SU-DHL-6 (cell line): ENCODE measurements around the gene MEIS2.

ENCODE experiments used
- H2AFZ ChIP-seq: fragments of 200-600 bp; sonication (generic); 2 replicates; pipeline ENCODE4 v1.6.1; 2014; ENCODE audit warnings: low read depth, mild to moderate bottlenecking, moderate library complexity, mixed read lengths, antibody characterized with exemption, low read length; ENCODE audit not compliant: severe bottlenecking
- H3F3A ChIP-seq: fragments of 200-600 bp; shearing (Covaris generic); 2 replicates; pipeline ENCODE4 v1.6.0; 2016; ENCODE audit warnings: antibody characterized with exemption, mild to moderate bottlenecking; ENCODE audit not compliant: insufficient read depth
- H3K27ac ChIP-seq: fragments of 200-600 bp; sonication (generic); 2 replicates; pipeline ENCODE4 v1.5.1; 2016; ENCODE audit warnings: low read depth, mild to moderate bottlenecking, low read length, moderate library complexity, mixed read lengths
- H3K27me3 ChIP-seq: fragments of 200-600 bp; sonication (generic), shearing (Covaris generic); 2 replicates; pipeline ENCODE4 v1.6.0; 2014; ENCODE audit warnings: mild to moderate bottlenecking, low read length
- H3K36me3 ChIP-seq: fragments of 200-600 bp; sonication (generic); 2 replicates; pipeline ENCODE4 v1.6.1; 2014; ENCODE audit warnings: mild to moderate bottlenecking, low read length, mixed read lengths
- H3K4me2 ChIP-seq: fragments of 300-600, 200-600 bp; shearing (Covaris generic), sonication (generic); 2 replicates; pipeline ENCODE4 v1.6.0; 2014; ENCODE audit warnings: low read length, low read depth, mild to moderate bottlenecking; ENCODE audit not compliant: poor library complexity, severe bottlenecking
- H3K4me3 ChIP-seq: fragments of 200-600 bp; sonication (generic); 2 replicates; pipeline ENCODE4 v1.5.1; 2014; ENCODE audit warnings: antibody characterized with exemption, low read length, mild to moderate bottlenecking, mixed read lengths; ENCODE audit not compliant: insufficient read depth, poor library complexity, severe bottlenecking
- H3K79me2 ChIP-seq: fragments of 200-600 bp; sonication (generic); 2 replicates; pipeline ENCODE4 v1.6.1; 2014; ENCODE audit warnings: mild to moderate bottlenecking, low read length, moderate library complexity; ENCODE audit not compliant: insufficient read depth
- H3K9ac ChIP-seq: fragments of 200-600 bp; sonication (generic); 2 replicates; pipeline ENCODE4 v1.7.0; 2014; ENCODE audit warnings: mild to moderate bottlenecking, low read length
- H3K9me2 ChIP-seq: fragments of 200-600 bp; sonication (generic); replicated peaks from 2 replicates; pipeline ENCODE4 v1.6.1; 2014; ENCODE audit warnings: low read length; ENCODE audit not compliant: insufficient read depth
- H3K9me3 ChIP-seq: fragments of 200-600 bp; sonication (generic); 2 replicates; pipeline ENCODE4 v1.6.1; 2014; ENCODE audit warnings: low read length, mixed read lengths; ENCODE audit not compliant: insufficient read depth
- H4K20me1 ChIP-seq: fragments of 200-600 bp; sonication (generic); 2 replicates; pipeline ENCODE4 v1.6.1; 2014; ENCODE audit warnings: low read depth, mild to moderate bottlenecking, antibody characterized with exemption, low read length, moderate library complexity, mixed read lengths
- CTCF ChIP-seq: fragments of 200-600 bp; sonication (generic); IDR thresholded peaks from one replicate; pipeline ENCODE4 v1.5.1; 2017; ENCODE audit warnings: antibody characterized with exemption, mild to moderate bottlenecking, low read length, moderate library complexity; ENCODE audit not compliant: insufficient read depth, poor library complexity, severe bottlenecking
- EZH2phosphoT487 ChIP-seq: fragments of 200-600 bp; sonication (generic), shearing (Covaris generic); conservative IDR thresholded peaks from 2 replicates; pipeline ENCODE4 v1.6.1; 2018; ENCODE audit warnings: mild to moderate bottlenecking, antibody characterized with exemption, low read length, moderate library complexity, mixed read lengths

The MEIS2 gene

GRCh38 chr15:37105889-37106288 is 5.5 kb upstream of the MEIS2 start:
- Histone ChIP-seq H3K9me2 (no peaks in the 10 kb centered on the region), H4K20me1 (no peaks in the 10 kb centered on the region), H3K27me3 (no peaks in the 10 kb centered on the region), H3K9ac (no peak overlapping the region), H2AFZ (no peak overlapping the region), H3K27ac (no peak overlapping the region), H3K4me3 (no peak overlapping the region), H3K9me3 (no peaks in the 10 kb centered on the region), H3K36me3 (no peaks in the 10 kb centered on the region), H3K79me2 (peaks cover 6% of the 10 kb centered on the region; the same call in 1 of the 2 replicates), H3K4me2 (peak overlapping the region; percentile 13), H3F3A (peaks cover 13% of the 10 kb centered on the region)
- TF ChIP-seq EZH2phosphoT487 (no peak), CTCF (no peak)

- H3K27me3 ChIP-seq: no peaks in the 10 kb centered on the region
- TF ChIP-seq EZH2phosphoT487 (no peak), CTCF (no peak)
- no peaks in the 10 kb centered on the region for H3K9me3 ChIP-seq
- peaks cover 19% of the 10 kb centered on the region for H3F3A ChIP-seq
- H3K4me2 ChIP-seq: no peak overlapping the region
- H3K9ac ChIP-seq: no peak overlapping the region
- H3K4me3 ChIP-seq: no peak overlapping the region
- no peaks in the 10 kb centered on the region for H4K20me1 ChIP-seq
- H3K79me2 ChIP-seq: peaks cover 6% of the 10 kb centered on the region; the same call in 1 of the 2 replicates
- no peak overlapping the region for H3K27ac ChIP-seq
- no peaks in the 10 kb centered on the region for H3K36me3 ChIP-seq
- H3K9me2 ChIP-seq: no peaks in the 10 kb centered on the region
- no peak overlapping the region for H2AFZ ChIP-seq
Measured at GRCh38 chr15:37105029-37105428, 4.7 kb upstream of the MEIS2 start.

- H3K36me3 ChIP-seq: no peaks in the 10 kb centered on the region
- peaks cover 9% of the 10 kb centered on the region for H3K79me2 ChIP-seq
- H3K27me3 ChIP-seq: no peaks in the 10 kb centered on the region
Measured at GRCh38 chr15:37104424-37104981, 4.2 kb upstream of the MEIS2 start.

More at GRCh38 chr15:37104424-37104981, 4.2 kb upstream of the MEIS2 start:
- no peaks in the 10 kb centered on the region for H3K9me2 ChIP-seq
- H3K4me2 ChIP-seq: no peak overlapping the region
- H3K27ac ChIP-seq: no peak overlapping the region
- H3F3A ChIP-seq: peaks cover 24% of the 10 kb centered on the region
- H3K9ac ChIP-seq: no peak overlapping the region
- no peak overlapping the region for H2AFZ ChIP-seq
- no peak overlapping the region for H3K4me3 ChIP-seq
- H3K9me3 ChIP-seq: no peaks in the 10 kb centered on the region
- H4K20me1 ChIP-seq: no peaks in the 10 kb centered on the region
- no peak for TF ChIP-seq CTCF
- TF ChIP-seq EZH2phosphoT487: no peak
